ES-I3 (cell line): ENCODE measurements around the gene NANOGP8.

Source experiments
- H3K36me3 ChIP-seq: 2 replicates; pipeline ENCODE4 v1.6.1; 2013; ENCODE audit warnings: mild to moderate bottlenecking, low read length, control low read depth, moderate library complexity; ENCODE audit not compliant: insufficient read depth
- H3K4me1 ChIP-seq: 2 replicates; pipeline ENCODE4 v1.6.1; 2013; ENCODE audit warnings: mild to moderate bottlenecking, control low read depth, low read length; ENCODE audit not compliant: insufficient read depth
- H3K9ac ChIP-seq: 2 replicates; pipeline ENCODE4 v1.6.1; 2013; ENCODE audit warnings: low read depth, mild to moderate bottlenecking, low read length, moderate library complexity
- H3K9me3 ChIP-seq: 2 replicates; pipeline ENCODE4 v1.6.1; 2013; ENCODE audit warnings: mild to moderate bottlenecking, low read length, moderate library complexity; ENCODE audit not compliant: control insufficient read depth, insufficient read depth

The NANOGP8 gene

GRCh38 chr15:35108453-35108852, 23.4 kb upstream of the NANOGP8 start:
- H3K4me1 ChIP-seq = no peaks in the 10 kb centered on the region
- no peaks in the 10 kb centered on the region for H3K36me3 ChIP-seq
- H3K9ac ChIP-seq = no peak overlapping the region

GRCh38 chr15:35107561-35107960, 22.5 kb upstream of the NANOGP8 start:
- Histone ChIP-seq H3K36me3 (no peaks in the 10 kb centered on the region), H3K9ac (no peak overlapping the region), H3K4me1 (no peaks in the 10 kb centered on the region), H3K9me3 (no peaks in the 10 kb centered on the region)

More at GRCh38 chr15:35108453-35108852, 23.4 kb upstream of the NANOGP8 start:
- no peaks in the 10 kb centered on the region for H3K9me3 ChIP-seq

GRCh38 chr15:35107122-35107521, 22.0 kb upstream of the NANOGP8 start:
- Histone ChIP-seq H3K4me1 (no peaks in the 10 kb centered on the region), H3K9me3 (no peaks in the 10 kb centered on the region), H3K9ac (no peak overlapping the region), H3K36me3 (no peaks in the 10 kb centered on the region)

GRCh38 chr15:35104526-35105147, 19.5 kb upstream of the NANOGP8 start:
- no peaks in the 10 kb centered on the region for H3K4me1 ChIP-seq
- H3K36me3 ChIP-seq = no peaks in the 10 kb centered on the region
- H3K9me3 ChIP-seq = peaks cover 2% of the 10 kb centered on the region; the same call in 1 of the 2 replicates
- H3K9ac ChIP-seq = no peak overlapping the region

GRCh38 chr15:35102186-35102585, 17.1 kb upstream of the NANOGP8 start:
- Histone ChIP-seq H3K9me3 (peaks cover 2% of the 10 kb centered on the region; the same call in 1 of the 2 replicates), H3K4me1 (no peaks in the 10 kb centered on the region), H3K9ac (no peak overlapping the region), H3K36me3 (no peaks in the 10 kb centered on the region)

GRCh38 chr15:35101335-35101734, 16.2 kb upstream of the NANOGP8 start:
- Histone ChIP-seq H3K9ac (no peak overlapping the region), H3K9me3 (peaks cover 2% of the 10 kb centered on the region; the same call in 1 of the 2 replicates), H3K4me1 (no peaks in the 10 kb centered on the region), H3K36me3 (no peaks in the 10 kb centered on the region)

- Histone ChIP-seq H3K36me3 (no peaks in the 10 kb centered on the region), H3K9me3 (peaks cover 2% of the 10 kb centered on the region; the same call in 1 of the 2 replicates), H3K4me1 (no peaks in the 10 kb centered on the region), H3K9ac (no peak overlapping the region)
Observed at GRCh38 chr15:35098737-35099136, 13.6 kb upstream of the NANOGP8 start.

- no peaks in the 10 kb centered on the region for H3K36me3 ChIP-seq
- H3K9ac ChIP-seq = no peak overlapping the region
- no peaks in the 10 kb centered on the region for H3K4me1 ChIP-seq
- H3K9me3 ChIP-seq = no peaks in the 10 kb centered on the region
Observed at GRCh38 chr15:35095941-35096340, 10.8 kb upstream of the NANOGP8 start.

GRCh38 chr15:35092846-35093245, 7.8 kb upstream of the NANOGP8 start:
- Histone ChIP-seq H3K9me3 (no peaks in the 10 kb centered on the region), H3K4me1 (peaks cover 4% of the 10 kb centered on the region; the same call in 1 of the 2 replicates), H3K36me3 (no peaks in the 10 kb centered on the region), H3K9ac (no peak overlapping the region)

GRCh38 chr15:35092311-35092710, 7.2 kb upstream of the NANOGP8 start:
- Histone ChIP-seq H3K4me1 (peaks cover 4% of the 10 kb centered on the region; the same call in 1 of the 2 replicates), H3K9ac (no peak overlapping the region), H3K36me3 (no peaks in the 10 kb centered on the region), H3K9me3 (no peaks in the 10 kb centered on the region)

GRCh38 chr15:35090104-35090807, 5.2 kb upstream of the NANOGP8 start:
- H3K4me1 ChIP-seq = peaks cover 4% of the 10 kb centered on the region; the same call in 1 of the 2 replicates
- no peaks in the 10 kb centered on the region; the same call in 1 of the 2 replicates for H3K9me3 ChIP-seq
- no peaks in the 10 kb centered on the region for H3K36me3 ChIP-seq
- H3K9ac ChIP-seq = no peak overlapping the region

GRCh38 chr15:35089551-35089950, 4.5 kb upstream of the NANOGP8 start:
- H3K9ac ChIP-seq = no peak overlapping the region
- no peaks in the 10 kb centered on the region for H3K36me3 ChIP-seq
- no peaks in the 10 kb centered on the region; the same call in 1 of the 2 replicates for H3K9me3 ChIP-seq
- peaks cover 4% of the 10 kb centered on the region; the same call in 1 of the 2 replicates for H3K4me1 ChIP-seq

GRCh38 chr15:35088329-35088728, 3.2 kb upstream of the NANOGP8 start:
- Histone ChIP-seq H3K9me3 (no peaks in the 10 kb centered on the region; the same call in 1 of the 2 replicates), H3K9ac (no peak overlapping the region), H3K36me3 (no peaks in the 10 kb centered on the region), H3K4me1 (peaks cover 4% of the 10 kb centered on the region; the same call in 1 of the 2 replicates)

GRCh38 chr15:35087759-35088158, 2.7 kb upstream of the NANOGP8 start:
- H3K4me1 ChIP-seq = peaks cover 4% of the 10 kb centered on the region; the same call in 1 of the 2 replicates
- H3K9ac ChIP-seq = no peak overlapping the region
- H3K36me3 ChIP-seq = no peaks in the 10 kb centered on the region
- no peaks in the 10 kb centered on the region; the same call in 1 of the 2 replicates for H3K9me3 ChIP-seq
